Rectal smooth muscle tissue (tissue), 1 donor: ENCODE data around the gene ALMS1.
"Not testable (repeated sequence)": the region's sequence is repeated elsewhere in the genome, so short reads cannot be mapped to it uniquely, and the experiment has no call there.

Experiments used
- H3K27ac ChIP-seq: one replicate; pipeline ENCODE4 v1.7.0; 2013; ENCODE audit warnings: low read depth, low read length, inconsistent platforms
- H3K27me3 ChIP-seq: one replicate; pipeline ENCODE4 v1.7.0; 2013; ENCODE audit warnings: low read length; ENCODE audit not compliant: control insufficient read depth, insufficient read depth
- H3K36me3 ChIP-seq: one replicate; pipeline ENCODE4 v1.7.0; 2013; ENCODE audit warnings: low read length; ENCODE audit not compliant: control insufficient read depth, insufficient read depth
- H3K4me1 ChIP-seq: one replicate; pipeline ENCODE4 v1.7.0; 2013; ENCODE audit warnings: low read length; ENCODE audit not compliant: control insufficient read depth, insufficient read depth
- H3K4me3 ChIP-seq: one replicate; pipeline ENCODE4 v1.7.0; 2013; ENCODE audit warnings: low read length
- H3K9ac ChIP-seq: one replicate; pipeline ENCODE4 v1.7.0; 2013; ENCODE audit warnings: low read length

Gene ALMS1

GRCh38 chr2:73560875-73561274, 175.2 kb downstream of the ALMS1 start:
- H3K4me3 ChIP-seq, H3K27ac ChIP-seq, H3K4me1 ChIP-seq, H3K9ac ChIP-seq, H3K36me3 ChIP-seq, H3K27me3 ChIP-seq: not testable (repeated sequence)

- Histone ChIP-seq H3K27me3 (no peaks in the 10 kb centered on the region), H3K27ac (no peak overlapping the region), H3K4me1 (no peaks in the 10 kb centered on the region), H3K36me3 (peaks cover 3% of the 10 kb centered on the region), H3K9ac (no peak overlapping the region), H3K4me3 (no peak overlapping the region)
These were observed 175.8 kb downstream of the ALMS1 start for GRCh38 chr2:73561422-73561821.

- no peaks in the 10 kb centered on the region for H3K4me1 ChIP-seq
These were observed 179.3 kb downstream of the ALMS1 start for GRCh38 chr2:73564986-73565385.

GRCh38 chr2:73566288-73566878, 180.7 kb downstream of the ALMS1 start:
- H3K9ac ChIP-seq = no peak overlapping the region
- H3K36me3 ChIP-seq = no peaks in the 10 kb centered on the region
- no peaks in the 10 kb centered on the region for H3K4me1 ChIP-seq

More at GRCh38 chr2:73564986-73565385, 179.3 kb downstream of the ALMS1 start:
- Histone ChIP-seq H3K27me3 (no peaks in the 10 kb centered on the region), H3K27ac (no peak overlapping the region), H3K36me3 (no peaks in the 10 kb centered on the region), H3K4me3 (no peak overlapping the region), H3K9ac (no peak overlapping the region)

GRCh38 chr2:73575261-73575660, 189.6 kb downstream of the ALMS1 start:
- no peak overlapping the region for H3K27ac ChIP-seq
- H3K4me3 ChIP-seq = no peak overlapping the region
- no peak overlapping the region for H3K9ac ChIP-seq
- H3K4me1 ChIP-seq = no peaks in the 10 kb centered on the region
- H3K27me3 ChIP-seq = no peaks in the 10 kb centered on the region
- peaks cover 2% of the 10 kb centered on the region for H3K36me3 ChIP-seq

More at GRCh38 chr2:73566288-73566878, 180.7 kb downstream of the ALMS1 start:
- Histone ChIP-seq H3K27me3 (no peaks in the 10 kb centered on the region), H3K27ac (no peak overlapping the region), H3K4me3 (no peak overlapping the region)

- Histone ChIP-seq H3K9ac (no peak overlapping the region), H3K4me3 (no peak overlapping the region), H3K27me3 (no peaks in the 10 kb centered on the region), H3K4me1 (no peaks in the 10 kb centered on the region), H3K36me3 (no peaks in the 10 kb centered on the region), H3K27ac (no peak overlapping the region)
These were observed 196.7 kb downstream of the ALMS1 start for GRCh38 chr2:73582364-73582763.

GRCh38 chr2:73588177-73588576, 202.5 kb downstream of the ALMS1 start:
- no peaks in the 10 kb centered on the region for H3K4me1 ChIP-seq
- no peak overlapping the region for H3K27ac ChIP-seq
- H3K9ac ChIP-seq = no peak overlapping the region
- no peaks in the 10 kb centered on the region for H3K27me3 ChIP-seq
- no peaks in the 10 kb centered on the region for H3K36me3 ChIP-seq
- no peak overlapping the region for H3K4me3 ChIP-seq

- H3K4me3 ChIP-seq = no peak overlapping the region
- no peaks in the 10 kb centered on the region for H3K4me1 ChIP-seq
- no peaks in the 10 kb centered on the region for H3K36me3 ChIP-seq
- no peak overlapping the region for H3K9ac ChIP-seq
- no peak overlapping the region for H3K27ac ChIP-seq
- no peaks in the 10 kb centered on the region for H3K27me3 ChIP-seq
These were observed 208.0 kb downstream of the ALMS1 start for GRCh38 chr2:73593680-73594079.

- Histone ChIP-seq H3K4me3 (no peak overlapping the region), H3K4me1 (no peaks in the 10 kb centered on the region), H3K27ac (no peak overlapping the region), H3K9ac (no peak overlapping the region), H3K27me3 (no peaks in the 10 kb centered on the region), H3K36me3 (no peaks in the 10 kb centered on the region)
These were observed 208.6 kb downstream of the ALMS1 start for GRCh38 chr2:73594251-73594650.

GRCh38 chr2:73601780-73602179, 216.1 kb downstream of the ALMS1 start:
- no peaks in the 10 kb centered on the region for H3K27me3 ChIP-seq
- H3K4me1 ChIP-seq = no peaks in the 10 kb centered on the region
- H3K4me3 ChIP-seq = no peak overlapping the region
- H3K27ac ChIP-seq = no peak overlapping the region
- peaks cover 7% of the 10 kb centered on the region for H3K36me3 ChIP-seq
- H3K9ac ChIP-seq = no peak overlapping the region

GRCh38 chr2:73603099-73603588, 217.5 kb downstream of the ALMS1 start:
- H3K4me3 ChIP-seq, H3K27ac ChIP-seq, H3K9ac ChIP-seq, H3K27me3 ChIP-seq, H3K36me3 ChIP-seq, H3K4me1 ChIP-seq: not testable (repeated sequence)

- not testable (repeated sequence) for H3K4me1 ChIP-seq, H3K27me3 ChIP-seq, H3K27ac ChIP-seq, H3K4me3 ChIP-seq, H3K9ac ChIP-seq
- H3K36me3 ChIP-seq = peaks cover 11% of the 10 kb centered on the region
These were observed 219.0 kb downstream of the ALMS1 start for GRCh38 chr2:73604589-73604988.

GRCh38 chr2:73610111-73610510, 224.5 kb downstream of the ALMS1 start:
- Histone ChIP-seq H3K27ac (no peak overlapping the region), H3K4me1 (no peaks in the 10 kb centered on the region), H3K27me3 (no peaks in the 10 kb centered on the region), H3K9ac (no peak overlapping the region), H3K4me3 (no peak overlapping the region), H3K36me3 (peaks cover 4% of the 10 kb centered on the region)
